ENCODE measurements around the gene OSGEP. TPM values are rescaled to one million over a fixed set of nuclear protein-coding genes. Genes with fewer than 3 reads are reported as not detected.

OSGEP gene
- total RNA-seq, 1 experiment from 2014 or later: 63.1 TPM

- Histone ChIP-seq H3K4me3 (ENCODE audit: low read depth, low read length) (peak within 1 kb of the TSS; percentile 93), H3K9me3 (no peaks in the 10 kb centered on the region), H3K27me3 (replicated peaks; ENCODE audit: control insufficient read depth, insufficient read depth, low read length) (no peaks in the 10 kb centered on the region), H3K4me1 (peaks cover 16% of the 10 kb centered on the region), H3K36me3 (ENCODE audit: control insufficient read depth, insufficient read depth, low read length) (0 out of 2 replicates have a peak, but pooled peaks cover 3% of the 10 kb centered on the region)
- CTCF ChIA-PET: interaction anchor here (0.6 to 1.4 kb wide), 7 partner anchors 46 to 229 kb away, joined by 3 to 10 read pairs (median 4); partner anchors contain the start of gene PARP2
- H3K27me3 Mint-ChIP-seq (ENCODE audit: insufficient read depth, unreplicated experiment): no peaks in the 10 kb centered on the region
- no peaks in the 10 kb centered on the region for H3K9me3 Mint-ChIP-seq (ENCODE audit: unreplicated experiment)
- DNase-seq: peak; percentile 99 to 100
- H3K27ac Mint-ChIP-seq (ENCODE audit: unreplicated experiment): peak within 1 kb of the TSS; percentile 96
- no peak for TF ChIP-seq CTCF (IDR thresholded peaks at IDR 0.05; ENCODE audit: insufficient read depth in 1 of 2, low read depth in 1 of 2, low read length in 1 of 2, severe bottlenecking in 1 of 2, unreplicated experiment in 1 of 2)
- BruUV-seq (replicated peaks): no TSS peak
- H3K4me3 Mint-ChIP-seq (ENCODE audit: unreplicated experiment): peak within 1 kb of the TSS; percentile 83
- POLR2A ChIA-PET: interaction anchor here (0.6 to 2.5 kb wide), 20 partner anchors 9 to 258 kb away, joined by 3 to 60 read pairs (median 4); partner anchors contain the start of genes PARP2, PNP and TEP1
- H3K4me1 Mint-ChIP-seq (ENCODE audit: low read depth, unreplicated experiment): peaks cover 17% of the 10 kb centered on the region
- H3K36me3 Mint-ChIP-seq (ENCODE audit: insufficient read depth, unreplicated experiment): peaks cover 32% of the 10 kb centered on the region
- intact Hi-C loops (cut with micrococcal nuclease; ENCODE audit: unreplicated experiment): loop anchor here (1.0 to 2.0 kb wide), 4 partner anchors 8 to 221 kb away; partner anchors contain the start of gene PNP
Observed at GRCh38 chr14:20461225-20462141, 6.9 kb upstream of the OSGEP start, which contains the start of gene PIP4P1. TSS of gene PIP4P1 (minus strand) at chr14:20461434. CDS start at chr14:20461325, 109 bp downstream.

DNA sequence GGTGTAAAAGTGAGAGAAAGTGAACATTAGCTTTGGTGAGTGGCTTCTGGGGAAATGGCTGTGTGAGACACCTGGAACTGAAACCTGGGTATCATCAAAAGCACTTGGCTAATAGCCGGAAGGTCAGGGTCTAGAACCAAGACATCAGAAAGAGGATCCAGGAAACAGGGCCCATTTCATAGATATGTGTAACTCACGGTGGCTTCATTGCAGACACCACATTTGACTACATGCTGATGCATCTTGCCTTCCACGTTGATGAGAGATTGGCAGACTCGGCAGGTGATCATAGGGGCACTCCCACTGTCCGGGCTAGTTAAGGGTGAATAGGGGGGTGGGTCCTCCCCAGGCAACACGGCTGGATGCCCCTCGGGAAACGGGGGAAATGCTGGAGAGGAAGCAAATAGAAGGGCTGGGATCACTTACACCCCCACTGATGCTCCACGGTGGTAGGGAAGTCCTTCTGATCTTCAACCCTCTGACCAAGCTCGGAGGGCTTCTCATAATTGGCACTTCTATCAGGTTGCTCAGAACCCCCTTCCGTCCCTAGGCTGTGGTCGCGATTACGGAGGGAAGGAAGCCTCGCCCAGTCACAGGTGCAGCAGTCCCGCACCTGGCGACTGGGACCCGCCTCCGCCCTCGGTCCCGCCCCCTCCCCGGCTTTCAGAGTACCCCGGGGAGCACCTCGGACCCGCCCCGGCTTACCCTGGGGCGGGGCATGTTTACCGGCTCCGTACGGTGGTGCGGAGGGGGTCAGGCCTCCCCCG is 6.0 kb upstream of the OSGEP start:
- Mint-ChIP-seq H3K36me3 (ENCODE audit: insufficient read depth, unreplicated experiment) (peaks cover 32% of the 10 kb centered on the region), H3K9me3 (ENCODE audit: unreplicated experiment) (no peaks in the 10 kb centered on the region), H3K4me1 (ENCODE audit: low read depth, unreplicated experiment) (peaks cover 17% of the 10 kb centered on the region), H3K27me3 (ENCODE audit: insufficient read depth, unreplicated experiment) (no peaks in the 10 kb centered on the region), H3K4me3 (ENCODE audit: unreplicated experiment) (peak overlapping the region; percentile 83), H3K27ac (ENCODE audit: unreplicated experiment) (peak overlapping the region; percentile 96)
- TF ChIP-seq CTCF (IDR thresholded peaks at IDR 0.05; ENCODE audit: insufficient read depth in 1 of 2, low read depth in 1 of 2, low read length in 1 of 2, severe bottlenecking in 1 of 2, unreplicated experiment in 1 of 2): no peak
- ChIA-PET POLR2A (interaction anchor here (0.9 to 2.5 kb wide), 13 partner anchors 10 to 223 kb away, joined by 3 to 60 read pairs (median 6); partner anchors contain the start of genes PARP2, PNP and TEP1), CTCF (interaction anchor here (1.0 to 1.4 kb wide), 3 partner anchors 45 to 230 kb away, joined by 3 to 9 read pairs (median 4); no protein-coding TSS in a partner anchor)
- H3K36me3 ChIP-seq (ENCODE audit: control insufficient read depth, insufficient read depth, low read length): 0 out of 2 replicates have a peak, but pooled peaks cover 3% of the 10 kb centered on the region
- peaks cover 16% of the 10 kb centered on the region for H3K4me1 ChIP-seq
- no peaks in the 10 kb centered on the region for H3K9me3 ChIP-seq
- peak overlapping the region; percentile 93 for H3K4me3 ChIP-seq (ENCODE audit: low read depth, low read length)
- no peaks in the 10 kb centered on the region for H3K27me3 ChIP-seq (replicated peaks; ENCODE audit: control insufficient read depth, insufficient read depth, low read length)
- DNase-seq: peak; percentile 69 to 73
- intact Hi-C loops (cut with micrococcal nuclease; ENCODE audit: unreplicated experiment): loop anchor here (1.0 to 2.0 kb wide), 4 partner anchors 9 to 222 kb away; partner anchors contain the start of gene PNP
- BruUV-seq (replicated peaks): TSS peak; percentile 48

All from Caco-2 (cell line).